ENCODE measurements around the gene C3. TPM values are rescaled to one million over a fixed set of nuclear protein-coding genes. Genes with fewer than 3 reads are reported as not detected.
"Not testable (repeated sequence)": the region's sequence is repeated elsewhere in the genome, so short reads cannot be mapped to it uniquely, and the experiment has no call there.

Gene C3
- total RNA-seq, 2 experiments from 2014 or later, result not detected

GRCh38 chr19:6672693-6673290 lies 47.7 kb downstream of the C3 start:
- ChIA-PET POLR2A (no interaction called here), CTCF (interaction anchor here (1.5 kb wide), 1 partner anchor 11 kb away, joined by 3 read pairs; no protein-coding TSS in a partner anchor)
- H3K36me3 Mint-ChIP-seq (ENCODE audit: low read depth), result peaks cover 13% of the 10 kb centered on the region
- H3K4me1 Mint-ChIP-seq, result peaks cover 74% of the 10 kb centered on the region
- H3K27me3 Mint-ChIP-seq, result no peaks in the 10 kb centered on the region
- no peak for DNase-seq
- H3K9me3 Mint-ChIP-seq, result peaks cover 4% of the 10 kb centered on the region
- H3K27ac Mint-ChIP-seq, result no peak overlapping the region
- H3K4me3 Mint-ChIP-seq, result no peak overlapping the region

GRCh38 chr19:6671960-6672359 lies 48.5 kb downstream of the C3 start:
- DNase-seq, result no peak
- H3K9me3 Mint-ChIP-seq, result no peaks in the 10 kb centered on the region
- no peak overlapping the region for H3K4me3 Mint-ChIP-seq
- peaks cover 13% of the 10 kb centered on the region for H3K36me3 Mint-ChIP-seq (ENCODE audit: low read depth)
- no peak overlapping the region for H3K27ac Mint-ChIP-seq
- H3K27me3 Mint-ChIP-seq, result no peaks in the 10 kb centered on the region
- ChIA-PET CTCF (interaction anchor here (1.5 kb wide), 1 partner anchor 10 kb away, joined by 3 read pairs; no protein-coding TSS in a partner anchor), POLR2A (no interaction called here)
- H3K4me1 Mint-ChIP-seq, result peaks cover 75% of the 10 kb centered on the region

- no peak for DNase-seq
- H3K27me3 Mint-ChIP-seq, result no peaks in the 10 kb centered on the region
- H3K4me3 Mint-ChIP-seq, result peak overlapping the region; percentile 93
- H3K36me3 Mint-ChIP-seq (ENCODE audit: low read depth), result peaks cover 13% of the 10 kb centered on the region
- peaks cover 53% of the 10 kb centered on the region for H3K4me1 Mint-ChIP-seq
- H3K9me3 Mint-ChIP-seq, result no peaks in the 10 kb centered on the region
- CTCF ChIA-PET, result no interaction called here
- POLR2A ChIA-PET, result interaction anchor here (0.6 kb wide), 1 partner anchor 10 kb away, joined by 4 read pairs; no protein-coding TSS in a partner anchor
- peak overlapping the region; percentile 93 for H3K27ac Mint-ChIP-seq
Measured at GRCh38 chr19:6668691-6669090, 51.8 kb downstream of the C3 start.

- ChIA-PET POLR2A (no interaction called here), CTCF (no interaction called here)
- Mint-ChIP-seq H3K27me3 (no peaks in the 10 kb centered on the region), H3K27ac (peak overlapping the region; percentile 34), H3K4me1 (peaks cover 47% of the 10 kb centered on the region), H3K4me3 (peak overlapping the region; percentile 53), H3K36me3 (ENCODE audit: low read depth) (peaks cover 13% of the 10 kb centered on the region), H3K9me3 (no peaks in the 10 kb centered on the region)
- DNase-seq, result no peak
Measured at GRCh38 chr19:6667114-6667627, 53.3 kb downstream of the C3 start.

GRCh38 chr19:6664916-6665315 lies 55.5 kb downstream of the C3 start:
- no peak overlapping the region for H3K4me3 Mint-ChIP-seq
- POLR2A ChIA-PET, result interaction anchor here (0.6 kb wide), 1 partner anchor 49 kb away, joined by 5 read pairs; no protein-coding TSS in a partner anchor
- H3K27ac Mint-ChIP-seq, result no peak overlapping the region
- DNase-seq, result no peak
- peaks cover 27% of the 10 kb centered on the region for H3K4me1 Mint-ChIP-seq
- CTCF ChIA-PET, result no interaction called here
- no peaks in the 10 kb centered on the region for H3K9me3 Mint-ChIP-seq
- H3K27me3 Mint-ChIP-seq, result no peaks in the 10 kb centered on the region
- peaks cover 17% of the 10 kb centered on the region for H3K36me3 Mint-ChIP-seq (ENCODE audit: low read depth)

GRCh38 chr19:6663236-6664201 lies 56.9 kb downstream of the C3 start:
- no peak for DNase-seq
- Mint-ChIP-seq H3K27ac (peak overlapping the region; percentile 48), H3K4me1 (peaks cover 23% of the 10 kb centered on the region), H3K9me3 (no peaks in the 10 kb centered on the region), H3K36me3 (ENCODE audit: low read depth) (peaks cover 6% of the 10 kb centered on the region), H3K4me3 (no peak overlapping the region), H3K27me3 (no peaks in the 10 kb centered on the region)
- ChIA-PET CTCF (interaction anchor here (1.1 kb wide), 1 partner anchor 8 kb away, joined by 7 read pairs; no protein-coding TSS in a partner anchor), POLR2A (no interaction called here)

GRCh38 chr19:6662702-6663101 lies 57.7 kb downstream of the C3 start:
- POLR2A ChIA-PET, result no interaction called here
- Mint-ChIP-seq H3K4me3 (no peak overlapping the region), H3K27me3 (no peaks in the 10 kb centered on the region), H3K27ac (no peak overlapping the region), H3K4me1 (peaks cover 23% of the 10 kb centered on the region), H3K36me3 (ENCODE audit: low read depth) (peaks cover 5% of the 10 kb centered on the region), H3K9me3 (no peaks in the 10 kb centered on the region)
- CTCF ChIA-PET, result interaction anchor here (1.0 to 1.8 kb wide), 2 partner anchors 11 to 31 kb away, joined by 4 read pairs; no protein-coding TSS in a partner anchor
- DNase-seq, result no peak

- Mint-ChIP-seq H3K27ac (peak overlapping the region; percentile 64), H3K4me1 (peaks cover 21% of the 10 kb centered on the region)
- H3K36me3 Mint-ChIP-seq (ENCODE audit: low read depth); POLR2A ChIA-PET; H3K27me3 Mint-ChIP-seq; H3K4me3 Mint-ChIP-seq; H3K9me3 Mint-ChIP-seq: not testable (repeated sequence)
- DNase-seq, result peak; percentile 35
- CTCF ChIA-PET, result interaction anchor here (0.8 to 1.8 kb wide), 10 partner anchors 9 to 202 kb away, joined by 3 to 7 read pairs (median 3); partner anchors contain the start of gene TNFSF14
Measured at GRCh38 chr19:6661509-6662244, 58.8 kb downstream of the C3 start.

- CTCF ChIA-PET, result interaction anchor here (0.8 to 1.8 kb wide), 7 partner anchors 9 to 29 kb away, joined by 3 to 4 read pairs (median 3); partner anchors contain the start of gene TNFSF14
- Mint-ChIP-seq H3K27me3 (no peaks in the 10 kb centered on the region), H3K4me1 (peaks cover 28% of the 10 kb centered on the region), H3K36me3 (ENCODE audit: low read depth) (peaks cover 5% of the 10 kb centered on the region), H3K9me3 (no peaks in the 10 kb centered on the region), H3K4me3 (no peak overlapping the region), H3K27ac (no peak overlapping the region)
- POLR2A ChIA-PET, result no interaction called here
- DNase-seq, result no peak
Measured at GRCh38 chr19:6660930-6661329, 59.5 kb downstream of the C3 start.

GRCh38 chr19:6656390-6656789 lies 64.1 kb downstream of the C3 start:
- DNase-seq; H3K27me3 Mint-ChIP-seq; H3K27ac Mint-ChIP-seq; H3K4me3 Mint-ChIP-seq; H3K36me3 Mint-ChIP-seq (ENCODE audit: low read depth); POLR2A ChIA-PET; H3K9me3 Mint-ChIP-seq: not testable (repeated sequence)
- CTCF ChIA-PET, result interaction anchor here (0.8 to 2.0 kb wide), 3 partner anchors 7 to 55 kb away, joined by 3 to 7 read pairs (median 4); no protein-coding TSS in a partner anchor
- H3K4me1 Mint-ChIP-seq, result peaks cover 61% of the 10 kb centered on the region

- no peaks in the 10 kb centered on the region for H3K9me3 Mint-ChIP-seq
- peak overlapping the region; percentile 75 for H3K4me3 Mint-ChIP-seq
- ChIA-PET POLR2A (no interaction called here), CTCF (interaction anchor here (0.6 to 2.0 kb wide), 9 partner anchors 8 to 920 kb away, joined by 3 to 7 read pairs (median 3); partner anchors contain the start of genes GPR108 and TNFSF14)
- H3K27me3 Mint-ChIP-seq, result no peaks in the 10 kb centered on the region
- H3K4me1 Mint-ChIP-seq, result peaks cover 67% of the 10 kb centered on the region
- peak overlapping the region; percentile 98 for H3K27ac Mint-ChIP-seq
- peaks cover 4% of the 10 kb centered on the region for H3K36me3 Mint-ChIP-seq (ENCODE audit: low read depth)
- DNase-seq, result peak; percentile 66
Measured at GRCh38 chr19:6654347-6655310, 65.8 kb downstream of the C3 start.
